ENCODE measurements around the gene FGF18.
A peak's percentile ranks its signal among the peaks of the same experiment; 100 is the strongest.

DNA sequence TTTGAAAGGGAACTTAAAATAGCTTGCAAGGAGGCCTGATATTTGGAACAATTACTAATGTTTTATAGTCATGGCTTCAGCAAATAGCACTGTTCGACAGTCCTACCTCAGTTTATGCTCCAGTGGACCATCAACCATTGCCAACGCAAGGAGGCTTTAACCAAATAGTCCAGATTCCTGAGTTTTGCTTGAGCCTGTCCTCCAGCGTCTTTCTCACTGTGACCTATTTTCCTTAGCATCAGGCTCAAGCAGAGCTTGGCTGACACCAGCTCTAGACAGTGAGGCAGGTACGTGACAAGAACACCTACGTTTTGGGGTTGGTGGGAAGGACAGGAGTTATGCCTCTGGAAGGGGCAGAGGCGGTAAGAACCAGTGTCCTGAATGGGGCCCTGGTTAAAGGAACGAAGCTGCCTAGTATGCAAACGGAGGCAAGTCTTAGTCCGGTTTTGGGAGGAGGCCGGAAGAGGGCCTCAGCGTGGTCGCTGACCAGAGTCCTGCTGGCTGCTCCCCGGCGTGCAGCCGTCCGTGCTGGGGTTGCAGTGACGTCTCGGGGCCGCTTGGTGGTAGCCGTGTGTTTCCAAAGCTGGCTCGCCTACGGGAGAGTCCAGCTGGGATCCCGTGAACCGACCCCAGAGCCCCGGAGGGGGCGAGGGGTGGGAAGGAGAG lies 998 bp upstream of the FGF18 start:
- TF ChIP-seq, protein P1, sequence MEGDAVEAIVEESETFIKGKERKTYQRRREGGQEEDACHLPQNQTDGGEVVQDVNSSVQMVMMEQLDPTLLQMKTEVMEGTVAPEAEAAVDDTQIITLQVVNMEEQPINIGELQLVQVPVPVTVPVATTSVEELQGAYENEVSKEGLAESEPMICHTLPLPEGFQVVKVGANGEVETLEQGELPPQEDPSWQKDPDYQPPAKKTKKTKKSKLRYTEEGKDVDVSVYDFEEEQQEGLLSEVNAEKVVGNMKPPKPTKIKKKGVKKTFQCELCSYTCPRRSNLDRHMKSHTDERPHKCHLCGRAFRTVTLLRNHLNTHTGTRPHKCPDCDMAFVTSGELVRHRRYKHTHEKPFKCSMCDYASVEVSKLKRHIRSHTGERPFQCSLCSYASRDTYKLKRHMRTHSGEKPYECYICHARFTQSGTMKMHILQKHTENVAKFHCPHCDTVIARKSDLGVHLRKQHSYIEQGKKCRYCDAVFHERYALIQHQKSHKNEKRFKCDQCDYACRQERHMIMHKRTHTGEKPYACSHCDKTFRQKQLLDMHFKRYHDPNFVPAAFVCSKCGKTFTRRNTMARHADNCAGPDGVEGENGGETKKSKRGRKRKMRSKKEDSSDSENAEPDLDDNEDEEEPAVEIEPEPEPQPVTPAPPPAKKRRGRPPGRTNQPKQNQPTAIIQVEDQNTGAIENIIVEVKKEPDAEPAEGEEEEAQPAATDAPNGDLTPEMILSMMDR (IDR thresholded peaks at IDR 0.05): peak; percentile 90
- TF ChIP-seq EZH2phosphoT487 (IDR thresholded peaks at IDR 0.05): no peak

All from neural progenitor cell (in vitro differentiated cells).